Measurements from ENCODE around the gene MXI1.
"Not testable (repeated sequence)": the region's sequence is repeated elsewhere in the genome, so short reads cannot be mapped to it uniquely, and the experiment has no call there.

Gene MXI1

DNA sequence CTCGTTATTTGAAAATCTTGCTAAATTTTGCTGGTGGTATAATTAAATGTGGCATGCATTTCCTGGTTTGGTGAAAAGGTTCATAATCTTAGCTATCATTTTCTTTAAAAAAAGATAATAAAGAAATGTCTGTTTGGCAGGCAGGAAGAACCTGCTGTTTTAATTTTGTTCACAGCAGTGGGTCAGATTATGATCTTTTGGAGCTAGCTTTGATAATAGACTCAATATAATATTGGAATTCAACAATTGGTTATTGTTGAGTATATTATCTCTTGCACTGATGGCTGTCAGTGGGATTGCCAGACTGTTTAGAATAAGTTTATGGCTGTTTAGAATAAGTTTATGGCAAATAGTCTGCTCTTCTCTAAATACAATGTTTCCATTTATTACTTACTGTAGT is 35.1 kb downstream of the MXI1 start:
- peak; percentile 4 for DNase-seq

DNA sequence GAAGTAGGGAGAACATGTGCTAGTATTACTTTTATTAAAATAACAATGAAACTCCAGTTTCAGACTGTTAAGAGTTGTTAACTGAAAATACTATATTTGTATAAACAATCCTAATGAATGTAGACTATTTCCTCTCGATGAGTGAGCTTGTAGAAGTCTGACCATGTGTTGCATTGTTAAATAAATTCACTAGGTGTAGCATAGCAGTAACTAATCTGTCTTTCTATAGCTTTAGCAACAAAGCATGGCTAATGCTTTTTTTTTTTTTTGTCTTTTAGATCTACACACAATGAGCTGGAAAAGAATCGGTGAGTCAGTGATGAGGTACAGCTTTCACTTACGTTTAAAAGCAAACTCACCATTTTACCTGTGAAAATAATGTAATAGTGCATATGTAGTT is 37.1 kb downstream of the MXI1 start:
- no peak for DNase-seq

DNA sequence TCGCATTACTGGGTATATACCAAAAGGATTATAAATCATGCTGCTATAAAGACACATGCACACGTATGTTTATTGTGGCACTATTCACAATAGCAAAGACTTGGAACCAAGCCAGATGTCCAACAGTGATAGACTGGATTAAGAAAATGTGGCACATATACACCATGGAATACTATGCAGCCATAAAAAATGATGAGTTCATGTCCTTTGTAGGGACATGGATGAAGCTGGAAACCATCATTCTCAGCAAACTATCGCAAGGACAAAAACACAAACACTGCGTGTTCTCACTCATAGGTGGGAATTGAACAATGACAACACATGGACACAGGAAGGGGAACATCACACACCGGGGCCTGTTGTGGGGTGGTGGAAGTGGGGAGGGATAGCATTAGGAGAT is 40.4 kb downstream of the MXI1 start:
- DNase-seq = not testable (repeated sequence)

DNA sequence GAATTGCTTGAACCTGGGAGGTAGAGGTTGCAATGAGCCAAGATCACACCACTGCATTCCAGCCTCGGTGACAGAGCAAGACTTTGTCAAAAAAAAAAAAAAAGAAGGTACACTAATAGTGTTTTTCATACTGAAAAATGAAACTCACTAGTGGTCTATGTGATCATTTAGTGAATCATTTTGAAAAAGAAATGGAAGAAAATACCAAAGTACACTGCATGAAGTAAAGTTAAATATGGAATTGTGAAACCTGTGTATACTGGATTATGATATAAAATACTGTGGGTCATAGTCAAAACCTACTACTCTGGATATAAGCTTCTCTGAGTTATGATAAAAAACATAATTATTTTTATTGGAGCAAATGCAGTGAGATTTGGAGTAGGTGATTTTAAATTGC is 42.1 kb downstream of the MXI1 start:
- not testable (repeated sequence) for DNase-seq

DNA sequence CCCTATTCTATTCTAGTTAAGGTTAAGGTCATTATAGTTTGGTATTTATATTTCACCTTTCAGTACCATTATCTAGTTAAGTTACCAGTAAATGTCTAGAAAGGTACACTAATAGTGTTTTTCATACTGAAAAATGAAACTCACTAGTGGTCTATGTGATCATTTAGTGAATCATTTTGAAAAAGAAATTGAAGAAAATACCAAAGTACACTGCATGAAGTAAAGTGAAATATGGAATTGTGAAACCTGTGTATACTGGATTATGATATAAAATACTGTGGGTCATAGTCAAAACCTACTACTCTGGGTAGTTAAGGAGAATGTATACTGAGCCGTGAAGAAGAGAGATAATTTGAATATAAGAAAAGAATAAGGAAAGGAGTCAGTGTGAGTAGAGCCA is 44.0 kb downstream of the MXI1 start:
- not testable (repeated sequence) for DNase-seq

DNA sequence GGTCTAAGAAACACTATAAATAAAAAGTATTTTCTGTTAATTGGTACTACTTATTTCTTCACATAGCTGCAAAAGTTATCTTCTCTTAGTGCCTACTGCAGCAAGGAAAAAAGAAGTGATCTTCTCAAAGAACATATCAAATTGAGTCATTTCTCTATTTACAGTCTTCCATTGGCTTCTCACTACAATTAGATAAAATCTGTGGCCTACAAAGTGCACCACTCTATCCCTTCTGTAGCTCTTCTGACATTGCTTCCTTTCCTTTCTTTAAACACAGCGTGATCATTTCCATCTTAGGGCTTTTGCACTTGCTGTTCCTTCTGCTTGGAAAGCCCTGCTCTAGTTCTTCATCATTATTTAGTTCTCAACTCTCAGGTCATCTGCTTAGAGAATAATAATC is 44.7 kb downstream of the MXI1 start:
- DNase-seq = no peak

DNA sequence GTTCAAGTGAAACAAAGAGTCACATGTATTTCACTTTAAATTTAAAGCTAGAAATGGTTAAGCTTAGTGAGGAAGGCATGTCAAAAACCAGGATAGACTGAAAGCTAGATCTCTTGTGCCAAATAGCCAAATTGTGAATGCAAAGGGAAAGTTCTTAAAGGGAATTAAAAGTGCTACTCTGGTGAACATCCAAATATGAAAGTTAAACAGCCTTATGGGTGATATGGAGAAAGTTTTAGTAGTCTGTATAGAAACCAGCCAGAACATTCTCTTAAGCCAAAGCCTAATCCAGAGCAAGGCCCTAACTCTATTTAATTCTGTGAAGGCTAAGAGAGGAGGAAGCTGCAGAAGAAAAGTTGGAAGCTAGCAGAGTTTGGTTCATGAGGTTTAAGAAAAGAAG is 47.1 kb downstream of the MXI1 start:
- DNase-seq = no peak

DNA sequence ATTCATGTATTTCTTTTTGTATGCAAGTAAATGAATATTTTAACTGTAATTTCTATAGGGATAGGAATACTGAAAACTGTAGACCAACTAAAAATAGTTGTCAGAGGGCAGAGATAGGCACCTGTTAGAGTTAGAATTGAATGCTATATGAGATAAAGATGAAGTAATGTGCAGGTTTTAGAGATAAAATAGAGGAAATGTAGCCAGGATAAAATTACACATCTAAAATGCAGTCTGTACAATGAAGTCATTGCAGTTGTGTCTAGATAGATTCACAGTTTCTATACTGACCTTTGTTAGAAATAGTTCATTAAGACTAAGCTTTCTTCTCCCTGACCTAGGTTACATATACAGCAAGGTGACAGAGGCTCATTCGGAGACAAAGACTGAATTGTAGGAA is 51.1 kb downstream of the MXI1 start:
- no peak for DNase-seq

DNA sequence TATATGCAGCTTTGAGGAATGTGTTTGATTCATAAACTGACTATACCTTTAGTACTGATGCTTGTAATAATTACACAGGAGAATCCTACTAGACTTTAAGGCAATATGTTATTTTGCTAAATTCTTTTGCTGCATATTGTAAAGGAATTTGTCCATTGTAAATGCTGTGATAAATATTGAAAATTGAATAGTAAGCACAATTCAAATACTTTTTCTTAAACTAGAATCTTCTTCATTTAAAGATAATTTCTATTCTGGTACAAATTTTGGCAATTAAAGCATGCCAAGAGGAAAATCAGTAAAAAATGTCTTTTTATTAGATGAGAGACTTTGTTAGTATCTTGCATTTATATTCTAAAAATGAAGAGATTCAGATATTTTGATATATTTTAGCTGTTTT is 51.9 kb downstream of the MXI1 start:
- DNase-seq = no peak

DNA sequence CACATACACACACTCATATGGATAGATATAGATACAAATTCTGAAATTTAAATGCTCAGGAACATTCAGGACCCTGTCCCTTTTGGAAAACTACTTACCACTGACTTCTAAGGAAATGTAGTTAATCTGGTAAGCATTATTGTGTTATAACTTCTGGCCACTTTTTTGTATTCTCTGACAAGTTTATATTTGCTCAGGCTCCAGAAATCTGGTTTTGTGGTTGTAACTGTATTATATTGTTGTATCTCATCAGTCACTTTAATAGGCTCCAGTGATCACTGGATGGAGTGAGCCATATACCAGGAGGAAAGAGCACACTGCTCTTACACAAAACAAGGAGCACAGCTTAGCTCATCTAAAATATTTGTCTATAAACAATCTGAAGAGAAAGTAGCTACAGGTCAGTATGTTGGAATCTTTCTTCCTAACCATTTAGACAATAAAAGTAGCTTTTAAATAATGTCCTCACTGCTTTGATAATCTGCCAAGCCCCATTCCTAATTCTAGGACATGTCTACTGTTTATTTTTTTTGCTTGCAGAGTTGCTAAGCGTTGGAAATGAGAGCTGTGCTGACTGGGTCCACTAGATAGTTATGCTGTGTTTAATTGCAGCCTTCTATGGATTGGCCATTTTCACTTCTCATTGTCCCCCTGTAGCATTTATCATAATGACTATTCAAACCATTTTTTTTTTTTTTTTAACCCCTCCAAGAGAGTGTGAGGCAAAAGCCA is 53.5 kb downstream of the MXI1 start:
- peak; percentile 27 for DNase-seq

DNA sequence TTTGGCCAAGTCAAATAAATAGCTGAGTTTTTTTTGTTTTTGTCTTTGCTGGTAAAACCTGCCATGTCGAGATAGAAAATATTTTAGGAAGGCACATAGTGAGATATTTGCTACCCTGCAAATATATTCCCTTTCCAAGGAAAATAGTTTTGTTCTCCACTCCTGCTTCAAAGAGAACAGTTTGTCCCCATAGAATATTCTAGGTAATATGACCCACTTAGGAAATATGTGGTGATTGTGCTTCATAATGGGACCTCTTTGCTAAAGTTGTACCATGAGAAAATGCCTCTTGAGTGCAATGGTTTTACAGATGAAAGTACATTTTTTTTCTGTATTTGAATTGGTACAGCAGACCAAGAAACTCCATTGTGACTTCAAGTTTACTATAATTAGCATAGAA is 55.8 kb downstream of the MXI1 start:
- DNase-seq = no peak

DNA sequence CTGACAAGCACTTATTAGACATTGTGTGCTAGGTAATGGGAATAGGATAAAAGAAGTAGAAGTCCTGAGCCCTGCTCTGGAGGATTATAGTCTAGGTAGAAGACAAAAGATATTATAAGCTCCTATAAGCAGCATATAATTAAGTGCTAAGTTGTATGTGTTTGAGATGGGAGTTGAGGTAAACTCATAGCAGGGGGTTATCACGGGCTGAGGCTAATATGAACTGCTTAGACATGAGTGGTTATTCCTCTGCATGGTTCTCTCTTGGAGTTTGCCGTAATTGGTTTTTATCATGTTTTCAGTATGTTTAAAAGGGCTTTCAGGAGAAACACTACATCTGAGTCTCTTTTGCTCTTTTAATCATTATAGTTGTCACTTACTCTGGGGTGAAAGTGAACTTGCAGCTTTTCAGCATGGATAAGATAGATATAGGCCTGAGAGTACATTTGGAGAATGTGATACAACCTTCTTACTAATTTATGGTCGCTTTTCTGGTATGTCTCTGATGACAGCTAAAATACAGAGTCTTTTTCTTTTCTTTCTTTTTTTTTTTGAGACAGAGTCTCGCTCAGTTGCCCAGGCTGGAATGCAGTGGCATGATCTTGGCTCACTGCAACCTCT is 58.3 kb downstream of the MXI1 start:
- peak; percentile 66 for DNase-seq

DNA sequence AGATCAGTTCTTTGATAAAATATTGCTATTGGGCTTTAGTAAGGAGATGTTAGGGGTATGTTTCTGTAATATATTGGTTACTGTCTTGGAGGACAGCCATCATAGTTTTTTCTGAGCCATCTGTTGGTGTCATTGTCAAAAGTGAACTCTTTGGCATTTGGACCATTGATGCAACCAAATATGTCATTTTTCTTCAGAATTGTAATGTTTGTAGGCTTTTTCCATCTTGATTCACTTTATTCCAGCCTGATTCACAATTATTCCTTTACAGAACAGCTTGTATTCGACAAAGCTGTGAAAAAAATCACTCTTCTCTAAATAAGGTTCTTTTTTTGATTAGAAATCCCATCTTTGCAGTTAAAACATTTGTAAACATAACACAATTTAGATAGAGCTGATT is 59.9 kb downstream of the MXI1 start:
- no peak for DNase-seq

DNA sequence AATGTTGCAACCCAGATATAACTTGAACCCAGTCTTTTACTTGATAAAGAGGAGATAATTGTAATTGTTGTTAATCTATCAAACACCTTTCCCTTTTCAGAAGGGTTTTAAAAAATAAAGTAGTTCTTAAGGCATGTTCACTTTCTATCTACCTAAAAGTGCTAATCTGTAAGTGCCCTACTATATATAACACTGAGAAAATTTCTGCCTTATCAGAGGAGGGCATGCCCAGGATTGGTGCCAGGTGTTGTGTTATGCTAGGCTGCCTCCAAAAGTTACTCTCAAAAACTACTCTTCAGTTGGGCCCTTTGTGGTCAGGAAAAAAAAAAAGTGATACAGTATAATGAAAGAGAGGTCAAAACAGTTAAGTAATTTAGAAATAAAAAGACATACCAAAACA is 61.0 kb downstream of the MXI1 start:
- no peak for DNase-seq

DNA sequence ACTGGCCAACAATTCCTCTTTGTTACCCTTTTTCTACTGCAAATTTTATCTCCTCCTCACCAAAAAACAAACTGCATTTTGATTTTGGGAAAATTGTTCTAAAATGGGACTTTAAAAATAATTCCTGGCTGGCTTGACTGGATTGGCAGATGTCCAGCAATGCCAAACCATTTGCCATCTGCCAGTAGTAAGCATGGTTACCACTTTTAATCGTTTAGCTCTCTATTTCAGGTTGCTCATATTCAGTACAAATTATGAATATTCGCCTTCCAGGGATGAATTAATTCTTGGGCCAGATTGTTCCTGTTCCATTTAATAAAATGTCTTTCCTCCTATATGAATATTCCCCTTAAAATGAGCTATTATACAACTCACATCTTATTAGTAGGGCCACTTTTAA is 61.6 kb downstream of the MXI1 start:
- DNase-seq = peak; percentile 60

DNA sequence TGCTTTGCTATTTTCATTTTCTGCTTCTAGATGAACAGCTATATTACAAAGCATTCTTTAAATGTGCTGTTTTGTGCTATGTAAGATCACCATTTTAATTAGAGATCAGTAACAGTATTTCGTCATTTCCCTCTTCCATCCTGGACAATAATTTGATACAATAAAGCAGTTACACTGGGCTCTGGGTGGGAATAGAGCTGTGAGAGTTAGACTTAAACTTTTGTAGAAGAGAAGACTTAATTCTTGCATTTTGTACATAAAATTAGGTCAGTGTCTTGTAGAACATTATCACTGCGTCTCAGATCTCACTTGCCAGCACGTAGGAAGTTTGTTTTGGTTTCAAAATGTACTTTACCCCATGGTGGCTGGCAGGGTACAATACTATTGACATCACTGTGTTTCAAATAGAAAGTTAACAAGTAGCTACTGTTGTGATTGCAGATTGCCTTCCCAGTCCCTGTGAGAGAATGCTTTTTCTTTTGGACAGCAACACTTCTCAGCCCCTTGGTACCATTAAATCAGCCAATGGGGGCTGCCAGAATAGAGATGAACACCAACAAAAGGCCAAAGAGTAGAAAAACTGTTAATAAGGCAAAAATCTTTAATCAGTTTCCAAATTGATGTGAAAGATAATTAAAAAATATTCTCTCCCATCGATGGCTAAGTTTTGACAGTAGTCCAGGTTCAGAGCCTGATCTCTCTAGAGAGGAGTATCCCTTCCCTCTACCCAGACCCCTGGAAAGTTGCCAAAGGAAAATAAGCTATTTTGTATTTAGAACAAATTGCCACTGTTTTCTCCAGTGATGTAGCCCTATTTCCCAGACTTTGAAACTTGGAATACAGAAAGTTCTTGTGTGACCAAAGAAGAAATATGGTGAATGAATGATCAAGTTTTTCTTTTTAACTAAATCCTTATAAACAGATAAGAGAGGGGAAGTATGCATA is 62.2 kb downstream of the MXI1 start:
- DNase-seq = peak; percentile 52

DNA sequence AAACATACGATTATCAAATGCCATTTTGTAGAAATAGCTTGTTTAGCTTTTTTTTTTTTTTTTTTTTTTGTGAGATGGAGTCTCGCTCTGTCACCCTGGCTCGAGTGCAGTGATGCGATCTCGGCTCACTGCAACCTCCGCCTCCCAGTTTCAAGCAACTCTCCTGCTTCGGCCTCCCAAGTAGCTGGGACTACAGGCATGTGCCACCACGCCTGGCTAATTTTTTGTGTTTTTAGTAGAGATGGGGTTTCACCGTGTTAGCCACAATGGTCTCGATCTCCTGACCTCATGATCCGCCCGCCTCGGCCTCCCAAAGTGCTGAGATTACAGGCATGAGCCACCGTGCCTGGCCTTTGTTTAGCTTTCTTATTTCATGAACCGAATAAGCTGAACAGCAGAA is 65.6 kb downstream of the MXI1 start:
- DNase-seq = not testable (repeated sequence)

DNA sequence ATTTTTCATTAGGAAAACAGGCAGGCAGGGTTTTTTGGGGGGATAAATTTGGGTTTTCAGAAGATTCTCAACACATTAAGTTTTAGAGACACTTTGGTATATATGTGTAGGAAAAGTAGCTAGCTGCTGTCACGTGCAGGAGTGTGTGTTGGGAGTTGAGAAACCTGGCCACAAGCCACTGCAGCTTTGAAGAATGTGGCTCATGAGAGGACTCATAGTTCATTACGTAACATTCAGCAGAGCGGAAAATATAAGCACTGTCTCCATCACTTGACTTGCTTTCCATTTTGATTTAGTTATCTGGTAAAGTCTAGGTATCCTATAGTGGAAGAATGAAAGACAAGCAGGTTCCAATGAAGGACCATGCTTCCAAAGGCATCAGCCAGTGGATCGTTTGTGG is 66.1 kb downstream of the MXI1 start:
- peak; percentile 3 for DNase-seq

DNA sequence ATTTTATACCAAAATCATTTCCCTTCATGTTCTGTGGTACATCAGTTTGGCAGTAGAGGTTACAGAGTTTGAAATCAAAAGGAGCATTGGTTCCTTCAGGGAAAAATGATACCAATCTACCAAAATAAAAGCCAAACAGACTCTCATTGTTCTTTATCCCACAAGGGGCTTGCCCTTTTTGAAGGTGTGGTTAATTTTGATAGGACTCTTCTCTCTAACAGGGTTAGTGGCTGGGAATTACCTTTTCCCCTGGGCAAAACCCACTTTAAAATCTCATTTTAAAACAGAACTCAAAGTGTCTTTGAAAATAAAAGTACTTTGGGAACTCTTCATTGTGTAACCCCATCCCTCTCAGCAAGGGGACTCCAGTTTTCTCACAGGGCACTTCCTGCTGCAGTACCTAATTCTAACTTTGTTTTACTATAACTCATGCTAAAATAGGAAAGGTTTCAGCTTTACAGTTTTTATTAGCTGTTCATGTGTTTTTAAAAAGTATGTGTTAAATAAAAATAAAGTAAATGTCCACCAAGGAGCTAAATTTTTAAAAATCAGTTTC is 66.7 kb downstream of the MXI1 start:
- peak; percentile 50 for DNase-seq

DNA sequence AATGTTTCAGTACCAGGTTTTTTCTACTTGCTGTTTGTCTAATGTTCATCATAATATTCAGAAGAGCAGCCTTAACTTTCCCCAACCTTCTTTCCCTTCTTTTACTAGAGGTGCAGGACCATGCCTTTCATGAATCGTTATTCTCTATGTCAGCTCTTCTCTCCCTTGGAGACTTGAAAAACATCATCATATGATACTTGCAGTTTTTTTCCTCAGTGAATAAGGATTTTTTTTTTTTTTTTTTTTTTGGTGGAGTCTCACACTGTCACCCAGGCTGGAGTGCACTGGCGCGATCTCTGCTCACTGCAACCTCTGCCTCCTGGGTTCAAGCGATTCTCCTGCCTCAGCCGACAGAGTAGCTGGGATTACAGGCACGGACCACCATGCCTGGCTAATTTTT is 67.2 kb downstream of the MXI1 start:
- peak; percentile 4 for DNase-seq

DNA sequence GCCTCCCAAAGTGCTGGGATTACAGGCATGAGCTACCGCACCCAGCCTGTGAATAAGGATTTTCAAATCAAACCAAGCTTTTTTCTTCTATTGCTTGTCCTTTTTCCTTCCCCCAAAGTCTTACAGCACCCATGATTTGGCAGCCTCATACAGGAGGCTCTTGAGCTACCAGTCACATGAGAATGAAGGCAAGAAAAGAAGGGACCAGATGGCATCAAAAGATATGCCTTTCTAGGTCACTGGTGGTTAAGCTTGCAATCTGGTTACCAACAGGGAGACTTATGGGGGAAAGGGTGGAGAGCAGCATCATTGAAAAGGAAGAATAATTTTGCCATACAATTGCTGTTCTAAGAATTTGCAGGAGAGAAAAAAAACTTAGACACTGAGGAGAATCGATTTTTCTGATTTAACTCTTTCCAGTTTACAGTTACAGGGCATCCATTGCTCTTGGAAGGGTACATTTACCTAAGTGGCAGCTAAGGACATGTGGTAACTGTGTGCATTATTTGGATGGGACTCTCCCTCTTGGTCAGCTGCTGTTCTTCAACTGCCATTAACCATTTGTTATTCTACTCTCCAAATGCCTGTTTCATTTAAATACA is 67.8 kb downstream of the MXI1 start:
- DNase-seq = peak; percentile 72

DNA sequence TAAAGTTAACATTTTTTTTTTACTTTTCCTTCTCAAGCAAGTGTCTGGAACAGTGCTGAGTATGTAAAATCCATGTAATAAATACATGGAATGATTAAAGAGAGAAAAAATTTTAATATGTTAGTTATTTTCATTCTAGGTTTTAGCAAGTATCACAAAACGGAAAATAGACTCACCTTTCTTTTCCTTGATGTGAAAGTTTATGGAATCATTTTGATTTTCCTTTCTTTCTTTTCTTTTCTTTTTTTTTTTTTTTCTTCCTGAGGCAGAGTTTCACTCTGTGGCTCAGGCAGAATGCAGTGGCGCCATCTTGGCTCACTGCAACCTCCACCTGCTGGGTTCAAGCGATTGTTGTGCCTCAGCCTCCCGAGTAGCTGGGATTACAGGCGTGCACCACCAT is 69.2 kb downstream of the MXI1 start:
- no peak for DNase-seq

DNA sequence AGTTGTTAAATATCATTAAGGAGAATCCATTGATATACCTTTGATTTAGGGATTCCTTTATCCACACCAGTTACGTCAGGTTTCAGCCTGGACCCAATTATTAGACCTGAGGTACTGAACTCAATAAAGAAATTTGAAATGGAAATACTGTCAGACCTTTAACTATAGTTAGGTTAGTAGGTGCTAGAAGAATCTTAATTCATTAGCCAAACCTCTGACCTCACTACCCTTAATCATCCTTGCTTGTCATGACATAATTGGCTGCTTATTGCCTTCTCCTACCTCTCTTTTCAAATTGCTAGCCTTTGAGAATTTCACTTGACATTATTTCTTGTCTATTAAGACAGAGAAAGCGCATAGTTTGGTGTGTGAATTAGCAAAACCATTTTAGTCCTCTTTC is 70.2 kb downstream of the MXI1 start:
- DNase-seq = peak; percentile 25

All from NCI-H69 (cell line).